NCI-H526 treated with DMSO at 0.1 percent for 48 hours (cell line): ENCODE measurements around the gene GPC3.

Experiments
- DNase-seq: peaks from one replicate; lab custom pipeline; 2025; lab: John Stamatoyannopoulos, UW

GPC3 gene

DNA sequence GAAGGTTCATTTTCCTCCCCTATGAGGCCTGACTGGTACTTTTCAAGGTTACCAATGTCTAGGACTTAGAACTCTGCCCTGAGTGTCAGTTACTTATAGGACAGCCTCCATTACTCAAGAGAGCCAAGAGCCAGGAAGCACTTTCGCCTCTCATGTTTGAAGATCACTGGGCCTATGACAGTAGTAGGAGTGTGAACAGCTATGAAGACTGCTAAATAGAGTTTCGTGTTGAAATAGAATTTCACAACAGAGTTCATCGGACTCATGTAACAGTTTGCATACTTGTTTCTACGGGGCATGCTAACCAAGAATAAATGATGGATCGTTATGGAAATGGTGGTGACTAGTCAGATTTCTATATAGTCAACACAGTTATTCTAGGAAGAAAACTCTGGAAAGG is 472.3 kb downstream of the GPC3 start:
- no peak for DNase-seq

DNA sequence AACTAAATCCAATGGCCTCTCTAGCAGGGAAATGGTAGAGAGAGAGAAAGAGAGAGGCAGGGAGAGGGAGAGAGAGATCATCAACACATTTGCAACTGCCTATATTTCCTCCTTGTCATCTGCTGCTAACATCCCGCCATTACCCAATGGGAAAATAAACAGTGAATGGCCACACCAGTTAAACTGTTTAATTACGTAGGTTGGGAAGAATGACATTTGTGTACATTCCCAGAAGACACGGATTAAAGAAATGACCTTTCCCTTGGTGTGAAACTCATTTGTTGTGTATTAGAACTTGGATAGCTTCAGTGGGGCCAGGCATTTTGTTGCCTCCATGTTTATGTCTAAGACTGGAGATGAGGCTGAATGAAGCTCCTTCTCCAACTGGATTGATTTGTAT is 474.4 kb downstream of the GPC3 start:
- no peak for DNase-seq

DNA sequence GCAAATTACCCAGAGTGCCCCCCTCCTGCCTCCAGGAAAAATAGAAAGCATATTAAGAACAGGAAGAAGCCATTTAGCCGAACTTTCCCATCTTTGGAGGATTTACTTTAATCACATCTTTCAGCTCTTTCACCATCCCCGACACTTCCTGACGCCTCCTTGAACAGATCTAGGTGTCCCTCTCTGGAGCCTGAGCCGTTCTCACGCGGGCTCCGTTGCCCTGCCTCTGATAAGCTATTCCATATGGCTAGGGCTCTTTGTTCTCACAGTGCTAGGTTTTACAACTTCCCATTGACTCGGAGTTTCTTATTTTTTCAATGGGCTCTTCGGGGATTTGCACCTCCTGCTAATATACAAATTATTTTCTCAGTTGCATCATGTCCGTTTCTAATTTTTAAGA is 488.0 kb downstream of the GPC3 start:
- DNase-seq, result no peak

DNA sequence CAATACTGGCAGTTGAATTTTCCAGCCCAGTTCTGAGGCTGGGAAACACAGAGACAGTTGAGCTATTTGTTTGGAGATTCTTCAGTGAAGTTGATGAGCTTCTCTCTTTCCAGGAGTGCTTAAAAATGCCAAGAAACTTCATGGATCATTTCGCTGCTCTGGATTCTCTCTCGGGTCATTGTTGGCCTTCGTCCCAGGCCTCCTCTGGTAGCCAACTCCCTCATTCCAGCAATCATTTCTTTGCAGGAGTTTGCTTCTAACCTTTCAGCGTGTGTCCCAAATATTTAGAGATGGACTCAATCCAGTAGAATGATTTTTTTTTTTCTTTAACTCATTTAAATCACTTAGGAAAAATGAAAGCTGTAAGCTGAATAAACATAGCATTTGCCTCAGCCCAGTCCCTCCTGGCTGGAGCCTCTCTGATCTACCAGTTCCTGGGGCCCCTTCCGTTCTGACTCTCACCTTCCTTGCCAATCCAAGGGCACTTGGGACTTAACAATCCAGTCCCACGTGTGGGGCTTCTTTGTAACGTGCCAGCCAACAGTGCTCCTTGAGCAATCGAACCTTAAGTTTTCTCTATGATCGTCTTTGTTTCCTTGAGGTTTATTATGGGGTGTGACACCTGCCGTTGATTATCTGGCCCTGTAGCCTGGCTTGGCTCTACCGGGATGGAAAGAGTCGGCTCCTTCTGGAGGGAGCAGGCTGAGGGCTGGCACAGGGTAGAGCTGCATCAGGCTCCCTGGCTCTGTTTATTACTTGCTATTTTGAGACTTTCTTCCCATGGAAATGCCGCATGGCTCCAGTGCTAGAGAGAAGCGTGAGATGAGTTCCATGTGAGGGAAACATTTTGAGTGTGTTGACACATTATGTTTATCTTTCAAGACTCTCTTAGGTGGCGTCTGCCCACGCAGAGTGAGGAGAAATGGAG is 489.7 kb downstream of the GPC3 start:
- DNase-seq, result no peak

DNA sequence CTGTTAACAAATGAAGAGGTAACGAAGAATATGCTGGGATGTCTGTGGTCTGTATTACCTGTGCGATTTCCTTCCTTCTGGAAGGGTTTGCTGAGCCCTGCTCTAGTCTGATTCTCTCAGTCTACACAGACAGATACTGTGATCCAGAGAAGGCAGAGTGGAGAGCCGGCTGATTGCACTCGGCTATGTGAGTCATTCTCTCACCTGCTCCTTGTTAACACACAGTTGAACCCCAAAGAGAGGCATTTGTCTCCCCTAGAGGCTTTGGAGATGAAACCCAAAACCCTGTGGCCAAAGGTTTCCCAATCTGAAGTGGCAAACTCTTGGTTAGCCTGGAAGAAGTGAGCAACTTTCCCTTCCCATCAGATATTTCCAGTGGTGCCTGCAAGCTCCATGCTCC is 492.0 kb downstream of the GPC3 start:
- DNase-seq, result no peak

DNA sequence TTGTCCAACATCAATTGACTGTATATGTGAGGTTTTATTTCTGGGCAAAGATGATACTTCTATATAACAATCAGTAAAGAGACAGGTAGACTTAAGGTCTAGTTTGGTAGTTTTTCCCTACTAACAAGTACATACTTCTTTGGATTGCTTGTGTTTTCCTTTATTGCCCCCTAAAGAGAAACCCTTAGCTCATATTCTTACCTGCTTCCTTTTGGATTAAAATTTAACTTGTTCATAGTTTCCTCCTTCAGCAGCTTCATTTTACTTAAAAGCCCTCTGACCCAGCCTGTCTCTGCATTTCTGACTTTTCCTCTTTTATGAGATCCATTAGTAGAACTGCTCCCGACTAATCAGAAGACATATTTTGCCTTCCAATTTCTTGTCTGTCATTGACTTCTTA is 494.4 kb downstream of the GPC3 start:
- DNase-seq, result no peak
